ENCODE measurements around the gene PNLDC1.
A peak's percentile ranks its signal among the peaks of the same experiment; 100 is the strongest.
"Not testable (repeated sequence)": the region's sequence is repeated elsewhere in the genome, so short reads cannot be mapped to it uniquely, and the experiment has no call there.

Gene PNLDC1

DNA sequence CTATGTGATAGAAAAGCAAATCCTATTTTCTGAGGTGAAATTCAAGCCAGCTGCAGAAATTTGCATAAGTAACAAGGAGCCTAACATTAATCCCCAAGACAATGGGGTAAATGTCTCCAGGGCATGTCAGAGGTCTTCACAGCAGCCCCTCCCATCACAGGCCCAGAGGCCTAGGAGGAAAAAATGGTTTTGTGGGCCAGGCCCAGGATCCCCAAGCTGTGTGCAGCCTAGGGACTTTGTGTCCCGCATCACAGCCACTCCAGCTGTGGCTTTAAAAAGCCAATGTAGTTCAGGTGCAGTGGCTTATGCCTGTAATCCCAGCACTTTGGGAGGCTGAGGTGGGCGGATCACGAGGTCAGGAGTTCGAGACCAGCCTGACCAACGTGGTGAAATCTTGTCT lies 48.5 kb downstream of the PNLDC1 start:
- not testable (repeated sequence) for DNase-seq (ENCODE audit: low read depth, low spot score)

DNA sequence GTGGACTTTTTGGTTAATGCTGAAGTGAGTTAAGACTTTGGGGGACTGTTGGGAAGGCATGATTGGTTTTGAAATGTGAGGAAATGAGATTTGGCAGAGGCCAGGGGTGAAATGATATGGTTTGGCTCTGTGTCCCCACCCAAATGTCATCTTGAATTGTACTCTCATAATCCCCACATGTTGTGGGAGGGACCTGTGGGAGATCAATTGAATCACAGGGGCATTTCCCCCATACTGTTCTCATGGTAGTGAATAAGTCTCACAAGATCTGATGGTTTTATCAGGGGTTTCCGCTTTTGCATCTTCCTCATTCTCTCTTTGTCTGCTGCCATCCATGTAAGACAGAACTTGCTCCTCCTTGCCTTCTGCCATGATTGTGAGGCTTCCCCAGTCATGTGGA lies 49.8 kb downstream of the PNLDC1 start:
- DNase-seq (ENCODE audit: low read depth, low spot score), result not testable (repeated sequence)

DNA sequence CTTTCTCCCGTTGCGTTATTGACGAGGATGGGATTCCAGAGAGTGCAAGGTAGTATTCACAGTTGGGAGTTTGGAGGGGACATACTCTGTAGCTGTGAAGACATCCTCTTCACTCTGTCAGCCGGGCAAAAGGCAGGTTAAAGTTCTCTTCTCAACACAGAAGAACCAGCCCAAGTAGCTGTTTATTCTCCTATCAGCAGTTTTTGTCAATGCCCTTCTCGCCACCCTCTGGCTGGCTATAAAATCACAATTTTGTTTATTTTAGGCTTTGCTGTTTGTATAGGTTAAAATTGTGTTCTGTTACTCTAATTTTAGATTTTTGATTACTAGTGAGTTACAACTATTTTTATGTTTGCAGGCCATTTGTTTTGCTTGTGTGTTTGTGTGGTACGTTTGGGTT lies 52.8 kb downstream of the PNLDC1 start:
- DNase-seq (ENCODE audit: low read depth, low spot score), result no peak

DNA sequence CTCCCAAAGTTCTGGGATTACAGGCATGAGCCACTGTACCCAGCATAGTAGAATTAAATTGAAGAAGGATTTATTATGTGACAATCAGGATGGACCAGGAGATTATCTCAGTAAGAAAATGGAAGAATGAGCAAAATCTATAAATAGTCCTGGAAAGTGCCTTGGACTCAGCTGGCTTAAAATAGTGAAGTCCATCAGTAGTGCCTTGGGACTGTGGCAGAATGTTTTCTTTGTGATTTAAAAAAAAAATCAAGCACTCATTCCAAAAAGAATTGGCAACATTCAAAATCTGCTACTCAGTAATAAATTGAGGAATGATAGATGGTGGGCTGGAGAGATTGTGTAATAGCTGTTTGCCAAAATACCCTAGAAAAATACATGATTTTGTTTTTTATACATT lies 53.7 kb downstream of the PNLDC1 start:
- no peak for DNase-seq (ENCODE audit: low read depth, low spot score)

DNA sequence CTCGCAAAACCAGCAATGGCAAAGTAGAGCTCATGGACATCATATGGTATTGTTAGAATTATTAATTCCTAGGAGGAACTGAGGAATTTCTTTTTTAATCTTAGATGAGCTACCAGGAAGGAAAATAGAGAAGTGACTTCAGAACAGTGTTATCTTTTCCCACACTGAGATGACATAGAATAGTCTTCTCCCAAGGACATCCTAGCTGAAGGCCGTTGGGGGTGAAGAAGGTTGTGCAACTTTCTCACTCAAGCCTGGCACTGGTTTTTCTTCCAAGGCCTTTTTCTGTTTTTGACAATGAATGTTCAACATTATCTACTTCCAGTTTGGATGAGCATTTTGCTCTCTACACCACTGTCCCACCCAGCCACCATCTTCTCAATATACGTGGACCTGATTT lies 54.9 kb downstream of the PNLDC1 start:
- no peak for DNase-seq (ENCODE audit: low read depth, low spot score)

DNA sequence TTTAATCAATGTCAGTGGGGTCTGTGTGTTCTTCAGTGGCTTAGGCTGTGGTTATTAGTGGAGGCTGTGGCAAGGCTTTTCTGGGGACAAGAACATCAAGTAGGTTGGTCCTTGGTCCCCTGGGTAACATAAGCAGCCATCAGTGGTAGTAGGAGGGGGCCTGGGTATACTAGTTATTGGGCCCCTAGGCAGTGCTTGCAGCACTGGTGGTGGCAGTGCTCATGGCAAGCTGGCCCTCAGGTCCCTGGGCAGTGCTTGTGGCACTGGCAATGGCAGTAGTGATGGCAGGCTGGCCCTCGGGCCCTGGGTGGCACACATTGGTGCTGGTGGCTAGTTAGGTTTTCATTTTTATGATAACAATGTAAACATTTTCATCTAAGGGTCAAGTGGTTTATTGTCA lies 58.2 kb downstream of the PNLDC1 start:
- no peak for DNase-seq (ENCODE audit: low read depth, low spot score)

DNA sequence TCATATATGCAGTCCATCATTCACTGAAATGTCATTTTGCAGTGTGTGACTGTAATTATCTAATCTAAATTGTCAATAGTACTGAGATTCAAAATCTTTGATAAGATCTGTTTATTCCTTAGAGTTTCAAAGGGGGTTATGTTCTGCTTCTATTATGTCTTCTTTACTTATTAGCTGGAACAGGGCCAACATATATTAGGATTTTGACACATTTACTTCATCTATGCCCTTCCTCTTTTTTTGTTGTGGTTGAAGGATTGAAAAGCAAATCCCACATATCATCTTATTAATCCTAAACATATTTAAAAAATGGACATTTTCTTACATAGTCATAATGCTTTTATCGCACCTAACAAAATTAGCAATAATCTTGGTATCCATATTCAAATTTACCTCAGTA lies 60.4 kb downstream of the PNLDC1 start:
- DNase-seq (ENCODE audit: low read depth, low spot score), result no peak

DNA sequence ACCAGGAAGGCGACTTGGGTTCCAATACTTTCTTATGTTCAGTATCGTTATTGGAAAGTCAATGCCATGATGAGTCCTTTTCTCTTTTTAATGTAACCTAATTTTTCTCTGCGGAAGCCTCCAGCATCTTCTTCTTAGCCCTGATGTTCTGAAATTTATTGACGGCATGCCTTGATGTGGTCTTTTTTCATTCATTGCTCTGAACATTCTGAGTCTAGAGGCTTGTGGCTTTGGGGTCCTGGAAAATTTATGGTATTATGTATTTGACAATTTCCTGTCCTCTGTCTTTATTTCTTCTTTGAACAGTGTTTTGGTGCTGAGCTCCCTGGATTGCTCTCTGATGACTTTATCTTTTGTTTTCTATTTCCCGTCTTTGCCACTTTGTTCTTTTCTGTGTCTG lies 62.0 kb downstream of the PNLDC1 start:
- DNase-seq (ENCODE audit: low read depth, low spot score), result no peak

DNA sequence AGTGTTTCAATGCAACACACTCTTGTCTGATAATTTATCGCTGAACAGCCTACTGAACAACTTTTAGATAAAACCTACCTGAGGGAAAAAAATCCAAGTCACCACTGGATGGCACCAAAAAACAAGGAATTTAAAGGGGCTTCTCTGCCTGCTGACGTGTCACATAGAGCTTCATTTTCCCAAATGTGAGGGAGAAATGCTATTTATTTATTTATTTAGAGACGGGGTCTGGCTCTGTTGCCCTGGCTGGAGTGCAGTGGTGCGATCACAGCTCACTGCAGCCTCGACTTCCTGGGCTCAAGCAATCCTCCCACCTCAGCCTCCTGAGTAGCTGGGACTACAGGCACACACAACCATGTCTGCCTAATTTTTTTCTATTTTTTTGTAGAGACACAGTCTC lies 63.3 kb downstream of the PNLDC1 start:
- DNase-seq (ENCODE audit: low read depth, low spot score), result peak; percentile 74

DNA sequence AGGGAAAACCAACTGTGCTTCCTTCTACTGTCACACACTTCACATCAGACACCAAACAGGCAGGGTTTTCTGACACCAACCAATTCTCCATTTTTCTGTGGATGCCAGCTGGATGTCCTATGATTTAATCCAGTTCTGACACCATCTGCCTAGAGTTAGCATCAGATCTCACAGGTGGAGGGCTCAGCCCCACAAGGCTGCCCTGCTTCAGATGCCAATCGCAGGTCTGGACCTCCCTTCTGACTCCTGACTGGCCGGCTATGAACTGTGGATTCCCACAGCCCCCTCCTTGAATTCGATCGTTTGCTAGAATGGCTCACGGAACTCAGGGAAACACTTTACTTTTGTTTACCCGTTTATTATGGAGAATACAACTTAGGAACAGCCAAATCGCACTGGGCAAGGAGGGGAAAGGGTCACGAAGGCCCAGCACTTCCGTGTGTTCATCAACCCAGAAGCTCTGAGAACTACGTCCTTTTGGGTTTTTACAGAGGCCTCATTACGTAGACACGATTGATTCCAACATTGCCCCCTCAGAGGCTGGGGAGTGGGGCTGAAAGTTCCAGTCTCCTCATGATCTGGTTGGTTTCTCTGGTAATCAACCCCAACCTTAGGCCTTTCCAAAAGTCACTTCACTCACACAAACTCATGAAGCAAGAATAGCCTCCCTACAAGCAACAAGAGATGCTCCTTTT lies 65.3 kb downstream of the PNLDC1 start:
- no peak for DNase-seq (ENCODE audit: low read depth, low spot score)

DNA sequence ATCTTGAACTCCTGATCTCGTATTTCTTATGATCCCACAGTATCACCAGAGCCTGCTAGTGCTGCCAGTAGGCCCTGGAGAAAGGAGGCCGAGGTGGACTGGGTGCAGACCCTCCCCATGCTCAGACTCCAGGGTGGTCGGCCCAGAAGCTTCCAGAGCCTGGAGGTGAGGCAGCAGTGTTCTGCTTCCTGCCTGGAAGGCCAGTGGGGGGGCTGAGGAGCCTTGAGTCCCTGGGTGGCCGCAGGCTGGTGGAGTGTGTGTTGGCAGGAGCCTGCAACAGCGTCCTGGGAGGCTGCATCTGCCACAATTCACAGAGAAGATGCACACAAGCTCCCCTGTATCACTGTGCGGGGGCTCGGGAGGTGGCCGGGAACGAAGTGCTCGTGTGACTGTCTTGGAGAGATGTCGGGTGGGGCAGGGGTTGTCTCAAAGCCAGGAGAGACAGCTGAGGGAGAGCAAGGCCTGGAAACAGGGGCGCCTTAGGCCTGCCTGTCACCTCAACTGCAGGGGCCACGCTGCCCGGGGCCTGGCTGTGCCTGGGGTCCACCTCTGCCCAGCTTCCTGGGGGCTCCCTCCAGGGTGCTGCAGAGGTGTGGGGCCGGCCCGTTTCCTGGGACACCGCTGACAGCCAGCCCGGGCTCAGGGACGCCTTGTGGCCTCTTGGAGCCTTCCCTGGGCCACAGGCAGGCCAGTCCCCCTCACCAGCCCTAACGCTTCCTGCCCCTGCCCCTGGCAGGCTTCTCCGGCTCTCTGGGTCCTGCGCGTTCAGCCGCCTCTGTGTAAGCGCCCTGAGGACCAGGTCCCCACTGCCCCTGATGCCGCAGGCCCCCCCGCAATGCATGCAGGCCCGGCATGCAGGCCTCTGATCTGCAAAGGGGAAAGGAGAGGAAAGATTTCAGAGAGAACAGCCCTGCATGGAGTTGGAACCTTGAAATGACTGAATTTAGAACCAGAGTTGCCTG lies 66.5 kb downstream of the PNLDC1 start:
- no peak for DNase-seq (ENCODE audit: low read depth, low spot score)
